GM19438 (cell line): ENCODE measurements around the gene FNTB.

Source experiments
- ATAC-seq: cut with Tn5 transposase; IDR thresholded peaks from one replicate; pipeline ENCODE4 v1.9.1; 2021; ENCODE audit warnings: low read depth; ENCODE audit not compliant: unreplicated experiment

Gene FNTB

GRCh38 chr14:65043893-65044595 is 57.3 kb downstream of the FNTB start:
- no peak for ATAC-seq

DNA sequence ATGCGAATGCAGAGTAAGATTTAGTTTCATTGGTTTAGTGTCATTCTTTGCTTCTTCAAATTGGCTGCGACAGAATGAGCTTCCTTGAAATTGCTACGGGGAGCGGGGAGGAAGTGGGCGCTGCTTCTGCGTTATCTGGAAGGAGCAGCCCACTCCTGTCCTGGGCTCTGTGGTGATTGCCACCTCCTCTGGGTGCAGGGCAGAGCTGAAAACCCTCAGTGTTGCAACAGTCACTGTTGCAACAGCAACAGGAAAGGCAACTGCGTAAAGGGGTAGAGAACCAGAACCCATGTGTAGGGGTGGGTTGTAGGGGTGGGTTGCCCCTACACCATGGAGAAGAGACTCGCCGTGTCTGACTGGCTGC is 57.9 kb downstream of the FNTB start:
- no peak for ATAC-seq

GRCh38 chr14:65045006-65045405 is 58.3 kb downstream of the FNTB start:
- no peak for ATAC-seq

GRCh38 chr14:65045709-65046108 is 59.0 kb downstream of the FNTB start:
- no peak for ATAC-seq

DNA sequence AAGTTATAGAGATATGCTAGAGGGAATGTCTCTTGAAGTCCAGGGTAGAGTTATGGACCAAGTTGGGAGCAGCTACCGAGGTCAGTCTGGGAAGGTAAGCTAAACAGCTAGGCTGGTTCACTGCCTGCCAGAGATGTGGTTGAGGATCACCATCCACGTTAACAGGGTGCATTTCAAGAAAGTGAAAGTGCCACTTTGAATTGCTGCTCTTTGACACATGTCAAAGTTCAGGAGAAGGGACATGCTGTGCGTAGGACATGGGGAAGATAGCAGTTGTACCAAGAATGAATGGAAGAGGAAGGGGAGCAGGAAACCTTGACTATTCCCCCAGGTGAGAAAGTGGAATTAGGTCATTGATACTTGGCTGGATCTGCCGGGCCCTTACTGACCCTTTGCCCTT is 66.1 kb downstream of the FNTB start:
- ATAC-seq, result no peak

- no peak for ATAC-seq
Measured at GRCh38 chr14:65053466-65053865, 66.8 kb downstream of the FNTB start.

- no peak for ATAC-seq
Measured at GRCh38 chr14:65054471-65055085, 67.9 kb downstream of the FNTB start.

- ATAC-seq, result no peak
Measured at GRCh38 chr14:65057695-65058094, 71.0 kb downstream of the FNTB start.

- no peak for ATAC-seq
Measured at GRCh38 chr14:65062096-65063075, 75.7 kb downstream of the FNTB start.

DNA sequence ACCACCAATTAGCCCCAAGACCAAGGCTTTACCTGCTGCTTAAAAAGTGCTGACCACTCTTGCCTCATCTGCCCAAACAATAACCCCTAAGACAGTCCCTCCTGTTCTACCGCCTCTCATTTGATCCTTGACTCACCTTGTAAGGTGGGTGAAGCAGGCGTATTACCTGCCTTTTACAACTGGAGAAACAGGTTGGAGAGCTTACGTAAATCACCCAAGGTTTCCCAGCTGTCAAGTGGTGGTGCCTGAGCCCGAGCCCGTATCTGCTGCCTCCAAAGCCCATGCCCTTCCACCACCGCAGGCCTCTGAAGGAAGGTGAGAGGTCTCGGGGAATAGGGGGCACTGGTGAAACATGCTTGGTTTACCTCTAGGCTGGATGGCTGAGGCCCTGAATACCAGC is 79.0 kb downstream of the FNTB start:
- ATAC-seq, result no peak

- no peak for ATAC-seq
Measured at GRCh38 chr14:65069874-65070413, 83.2 kb downstream of the FNTB start.

DNA sequence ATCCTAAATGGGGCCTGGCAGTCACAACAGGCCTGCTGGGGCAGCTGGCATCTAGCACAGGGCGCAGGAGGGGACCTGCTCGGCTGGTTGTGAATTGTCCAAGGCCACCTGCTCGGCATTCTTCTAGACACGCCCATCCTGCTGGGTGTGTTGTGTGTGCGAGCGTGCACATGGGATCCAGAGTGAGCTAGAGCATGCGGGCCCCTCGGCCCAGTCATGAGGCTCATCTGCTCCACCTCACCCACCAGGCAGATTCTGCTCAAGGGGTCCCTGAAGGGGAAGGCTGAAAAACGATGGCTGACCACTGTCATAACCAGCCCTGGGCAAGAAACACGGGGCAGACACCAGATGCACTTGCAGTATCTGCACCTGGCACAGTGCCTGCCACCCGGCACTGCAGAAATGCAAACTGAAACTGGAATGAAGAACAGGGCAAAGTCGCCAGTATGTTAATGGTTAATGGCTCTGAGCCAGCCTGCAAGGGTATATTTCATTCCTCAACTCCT is 83.8 kb downstream of the FNTB start:
- no peak for ATAC-seq

- ATAC-seq, result no peak
Measured at GRCh38 chr14:65071544-65071943, 84.8 kb downstream of the FNTB start.

DNA sequence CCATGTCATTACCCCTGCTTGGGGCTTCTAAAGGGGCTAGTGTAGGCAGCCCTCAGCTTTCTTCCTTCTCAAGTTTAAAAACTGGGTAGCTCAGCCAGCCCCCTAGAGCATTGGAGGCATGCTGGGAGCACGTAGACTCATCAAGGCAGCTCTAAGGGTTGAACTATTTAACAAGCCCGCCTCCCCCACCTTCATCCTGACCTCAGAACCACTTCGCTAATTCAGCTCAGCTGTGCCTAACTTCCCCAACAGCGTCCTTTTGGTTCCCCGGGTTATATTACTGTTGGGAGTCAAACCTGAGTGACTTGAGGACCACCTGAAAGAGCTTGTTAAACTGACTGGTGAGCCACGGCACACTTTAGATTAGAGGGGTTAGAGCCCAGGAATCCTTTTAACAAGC is 85.6 kb downstream of the FNTB start:
- no peak for ATAC-seq

GRCh38 chr14:65072937-65073336 is 86.2 kb downstream of the FNTB start:
- no peak for ATAC-seq

DNA sequence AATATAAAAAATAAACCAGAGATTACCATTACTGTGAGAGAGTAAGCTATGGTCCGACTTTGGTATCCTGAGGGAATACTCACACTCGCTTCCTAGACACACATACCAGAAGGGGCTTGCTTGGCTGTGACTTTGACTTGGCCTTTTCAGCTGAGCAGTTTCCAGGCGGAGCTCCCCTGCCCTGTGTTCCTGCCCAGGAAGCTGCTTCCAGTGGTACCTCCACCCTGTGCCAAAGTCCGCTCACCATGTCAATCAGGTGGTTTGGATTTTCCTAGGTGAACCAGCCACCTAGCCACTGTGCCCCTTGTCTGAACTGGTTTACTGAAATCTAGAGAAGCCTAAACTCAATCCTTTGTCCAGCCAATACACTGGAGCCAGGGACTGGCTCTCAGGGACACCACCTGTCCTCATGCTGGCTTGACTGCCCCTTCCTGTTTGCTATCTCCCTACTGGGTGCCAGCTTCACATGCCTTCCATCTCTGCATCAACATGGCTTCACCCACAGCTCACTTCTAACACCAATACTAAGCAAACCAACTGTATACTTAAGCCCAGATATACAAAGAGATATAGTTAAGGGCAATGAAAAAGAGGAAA is 87.0 kb downstream of the FNTB start:
- ATAC-seq, result no peak

- no peak for ATAC-seq
Measured at GRCh38 chr14:65074449-65075150, 87.9 kb downstream of the FNTB start.

DNA sequence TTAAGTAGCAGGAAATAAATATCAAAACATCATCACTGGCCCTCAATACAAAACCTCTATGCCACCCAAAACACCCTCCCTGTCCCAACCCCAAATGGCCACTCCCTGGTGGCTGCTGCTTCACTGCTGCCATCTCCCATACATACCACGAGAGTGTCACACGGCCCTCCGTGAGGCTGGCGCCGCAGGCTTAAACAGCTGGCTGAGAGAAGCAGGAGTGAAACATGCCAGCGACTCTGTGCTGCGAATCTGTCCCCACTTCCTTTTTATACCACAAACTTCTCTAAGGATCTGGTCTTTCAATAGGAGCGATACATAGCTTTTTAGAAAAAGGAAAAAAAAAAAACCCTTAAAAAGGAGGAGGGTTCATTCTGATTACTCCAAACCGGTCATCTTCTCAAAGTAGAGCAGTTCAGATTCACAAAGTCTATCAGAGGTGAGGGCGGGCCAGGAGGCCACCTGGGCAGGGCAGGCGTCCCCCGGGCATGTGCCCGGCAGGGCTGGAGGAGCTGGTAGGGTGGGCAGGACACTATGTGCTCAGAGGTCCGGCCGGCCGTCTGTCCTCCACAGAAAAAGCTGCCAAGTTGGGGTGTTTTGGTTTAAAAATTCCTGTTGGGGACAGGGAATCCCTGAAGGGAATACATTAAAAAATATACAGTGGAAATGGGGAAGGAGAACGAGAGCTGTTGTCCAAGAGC is 89.1 kb downstream of the FNTB start:
- no peak for ATAC-seq

DNA sequence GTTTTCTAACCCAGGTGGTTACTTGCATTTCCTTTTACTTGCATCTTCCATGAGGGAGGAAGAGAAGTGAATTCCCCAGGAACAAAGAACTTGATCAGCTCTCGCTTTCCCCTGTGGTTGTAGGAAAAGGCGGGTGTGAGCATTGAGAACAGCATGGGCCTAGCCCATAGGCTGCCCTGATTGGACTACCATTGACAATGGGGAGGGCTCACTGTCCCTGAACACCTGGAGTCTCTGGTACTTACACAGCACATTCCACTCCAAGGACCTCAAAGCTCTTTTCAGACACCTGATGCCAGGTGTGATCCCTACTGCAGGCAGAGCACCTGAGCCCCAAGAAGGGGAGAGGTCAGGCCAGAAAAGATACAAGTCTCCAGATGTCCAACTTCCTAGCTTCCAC is 90.6 kb downstream of the FNTB start:
- no peak for ATAC-seq
